Osteoblast (primary cell): Measurements from ENCODE around the gene EVI2B. TPM values are rescaled to one million over a fixed set of nuclear protein-coding genes. Genes with fewer than 3 reads are reported as not detected.

Source experiments
- DNase-seq: peaks from one replicate; pipeline ENCODE4 v3.0.0; 2011; ENCODE audit warnings: low spot score, mixed read lengths; ENCODE audit not compliant: insufficient read length; ENCODE audit errors: missing footprints
- H2AFZ ChIP-seq: 2 replicates; pipeline ENCODE4 v1.6.0; 2011; ENCODE audit warnings: mild to moderate bottlenecking, low read length
- H3K27ac ChIP-seq: 2 replicates; pipeline ENCODE4 v1.5.1; 2011; ENCODE audit warnings: mild to moderate bottlenecking, low read depth, low read length, moderate library complexity
- H3K27me3 ChIP-seq: 2 replicates; pipeline ENCODE4 v1.6.0; 2012; ENCODE audit warnings: mild to moderate bottlenecking, control low read depth, inconsistent platforms, low read length, moderate library complexity; ENCODE audit not compliant: insufficient read depth
- H3K36me3 ChIP-seq: 2 replicates; pipeline ENCODE4 v1.5.1; 2011; ENCODE audit warnings: mild to moderate bottlenecking, low read length, control low read depth, moderate library complexity; ENCODE audit not compliant: insufficient read depth
- H3K4me1 ChIP-seq: 2 replicates; pipeline ENCODE4 v1.5.1; 2011; ENCODE audit warnings: mild to moderate bottlenecking, low read length, control low read depth, moderate library complexity; ENCODE audit not compliant: insufficient read depth
- H3K4me2 ChIP-seq: 2 replicates; pipeline ENCODE4 v1.6.0; 2011; ENCODE audit warnings: mild to moderate bottlenecking, low read length; ENCODE audit not compliant: insufficient read depth
- H3K4me3 ChIP-seq: fragments of 200-600 bp; sonication (generic); 3 replicates; pipeline ENCODE4 v1.5.1; 2012; ENCODE audit warnings: mild to moderate bottlenecking, low read length, inconsistent platforms; ENCODE audit not compliant: insufficient read depth
- H3K79me2 ChIP-seq: 2 replicates; pipeline ENCODE4 v1.6.0; 2012; ENCODE audit warnings: mild to moderate bottlenecking, low read length, control low read depth, inconsistent platforms; ENCODE audit not compliant: insufficient read depth
- H3K9me3 ChIP-seq: 2 replicates; pipeline ENCODE4 v1.5.1; 2011; ENCODE audit warnings: low read depth, low read length, control low read depth
- H4K20me1 ChIP-seq: 2 replicates; pipeline ENCODE4 v1.6.0; 2012; ENCODE audit warnings: mild to moderate bottlenecking, low read length, control low read depth; ENCODE audit not compliant: insufficient read depth
- CTCF ChIP-seq: IDR thresholded peaks from 2 replicates; pipeline ENCODE4 v1.5.1; 2011; ENCODE audit warnings: mild to moderate bottlenecking, low read depth, low read length, moderate library complexity; ENCODE audit errors: extremely low read depth
- total RNA-seq: library from RNA; depleted of rRNA; stranded (reverse); fragments of >200 nt; gene quantifications from 2 replicates; pipeline ENCODE4 v1.2.3, GENCODE V29; 2012

The EVI2B gene
- total RNA-seq, 1 donor, result 4.0 TPM

DNA sequence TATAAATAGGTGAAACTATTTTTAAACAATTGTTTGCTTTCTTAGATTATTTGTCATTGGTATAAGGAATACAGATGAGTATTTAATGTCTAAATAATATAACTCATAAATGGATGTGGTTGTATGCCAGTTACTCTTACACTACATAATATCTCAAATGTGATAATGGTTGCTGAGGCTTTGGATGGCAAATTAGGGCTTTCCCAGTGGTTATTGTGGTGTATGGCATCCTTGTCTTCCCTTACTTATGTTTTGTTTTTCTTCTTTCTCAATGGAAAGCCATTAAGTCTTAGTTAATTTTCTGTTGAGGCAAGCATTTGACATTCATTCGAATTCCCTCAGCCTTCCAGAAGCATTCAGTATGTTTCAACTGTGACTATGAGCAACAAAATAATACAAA lies 27.3 kb downstream of the EVI2B start:
- no peak for DNase-seq
- Histone ChIP-seq H3K36me3 (no peaks in the 10 kb centered on the region), H2AFZ (no peak overlapping the region)

GRCh38 chr17:31283841-31284240 lies 30.0 kb downstream of the EVI2B start:
- no peak for TF ChIP-seq CTCF
- Histone ChIP-seq H2AFZ (no peak overlapping the region), H3K79me2 (no peaks in the 10 kb centered on the region), H3K9me3 (no peaks in the 10 kb centered on the region), H3K4me2 (no peak overlapping the region), H3K27ac (no peak overlapping the region), H3K36me3 (peaks cover 5% of the 10 kb centered on the region), H3K4me1 (peaks cover 4% of the 10 kb centered on the region), H3K27me3 (no peaks in the 10 kb centered on the region), H4K20me1 (no peaks in the 10 kb centered on the region), H3K4me3 (no peak overlapping the region)
- no peak for DNase-seq

More for the DNA sequence above, 27.3 kb downstream of the EVI2B start:
- H3K4me3 ChIP-seq, result no peak overlapping the region
- peaks cover 5% of the 10 kb centered on the region for H3K4me1 ChIP-seq
- no peaks in the 10 kb centered on the region for H4K20me1 ChIP-seq
- no peaks in the 10 kb centered on the region for H3K9me3 ChIP-seq
- TF ChIP-seq CTCF, result peak; percentile 14
- H3K79me2 ChIP-seq, result peaks cover 3% of the 10 kb centered on the region
- H3K4me2 ChIP-seq, result no peak overlapping the region
- H3K27ac ChIP-seq, result no peak overlapping the region
- no peaks in the 10 kb centered on the region for H3K27me3 ChIP-seq

- Histone ChIP-seq H3K9me3 (no peaks in the 10 kb centered on the region), H3K4me1 (peaks cover 4% of the 10 kb centered on the region), H3K36me3 (peaks cover 15% of the 10 kb centered on the region), H2AFZ (no peak overlapping the region), H3K79me2 (no peaks in the 10 kb centered on the region), H3K27ac (no peak overlapping the region), H3K27me3 (no peaks in the 10 kb centered on the region), H3K4me2 (no peak overlapping the region), H3K4me3 (no peak overlapping the region), H4K20me1 (no peaks in the 10 kb centered on the region)
- DNase-seq, result no peak
- TF ChIP-seq CTCF, result no peak
Measured at GRCh38 chr17:31281061-31281460, 32.8 kb downstream of the EVI2B start.

- peaks cover 10% of the 10 kb centered on the region for H3K4me1 ChIP-seq
- H3K36me3 ChIP-seq, result peaks cover 15% of the 10 kb centered on the region
- no peak overlapping the region for H3K27ac ChIP-seq
- DNase-seq, result no peak
- H3K27me3 ChIP-seq, result no peaks in the 10 kb centered on the region
- no peaks in the 10 kb centered on the region for H4K20me1 ChIP-seq
- no peak overlapping the region for H2AFZ ChIP-seq
- TF ChIP-seq CTCF, result no peak
- H3K9me3 ChIP-seq, result no peaks in the 10 kb centered on the region
- H3K79me2 ChIP-seq, result no peaks in the 10 kb centered on the region
- H3K4me3 ChIP-seq, result no peak overlapping the region
- no peak overlapping the region for H3K4me2 ChIP-seq
Measured at GRCh38 chr17:31279401-31279800, 34.5 kb downstream of the EVI2B start.
